Measurements from ENCODE around the gene SPTSSA.
"Not testable (repeated sequence)": the region's sequence is repeated elsewhere in the genome, so short reads cannot be mapped to it uniquely, and the experiment has no call there.

The SPTSSA gene

GRCh38 chr14:34462132-34462893 is at the start of gene SPTSSA:
TSS of gene SPTSSA (minus strand) at chr14:34462240. CDS start at chr14:34462207, 33 bp downstream.
- H3K27ac ChIP-seq (ENCODE audit: low read depth, low read length): peak within 1 kb of the TSS; percentile 37; the same call in 1 of the 2 replicates
- H2AFZ ChIP-seq (ENCODE audit: low read depth, low read length, severe bottlenecking): peak within 1 kb of the TSS; percentile 93
- no peaks in the 10 kb centered on the region for H3K9me2 ChIP-seq (replicated peaks; ENCODE audit: insufficient read depth, low read length)
- peaks cover 13% of the 10 kb centered on the region for H4K20me1 ChIP-seq (ENCODE audit: low read depth, low read length)
- peak within 1 kb of the TSS; percentile 70 for H3K9ac ChIP-seq (ENCODE audit: low read length)
- H3K4me2 ChIP-seq (ENCODE audit: low read depth, low read length, poor library complexity, severe bottlenecking): peak within 1 kb of the TSS; percentile 71
- no peaks in the 10 kb centered on the region for H3K36me3 ChIP-seq (ENCODE audit: low read length)
- TF ChIP-seq CTCF (IDR thresholded peaks at IDR 0.05; ENCODE audit: insufficient read depth, low read length, poor library complexity, severe bottlenecking): no peak
- TF ChIP-seq EZH2phosphoT487 (conservative IDR thresholded peaks at IDR 0.05; ENCODE audit: low read length): no peak
- H3K27me3 ChIP-seq (ENCODE audit: low read length): no peaks in the 10 kb centered on the region
- peaks cover 40% of the 10 kb centered on the region for H3K79me2 ChIP-seq (ENCODE audit: insufficient read depth, low read length)
- peak within 1 kb of the TSS; percentile 85 for H3K4me3 ChIP-seq (ENCODE audit: insufficient read depth, low read length, poor library complexity, severe bottlenecking)
- H3F3A ChIP-seq (ENCODE audit: insufficient read depth): peaks cover 5% of the 10 kb centered on the region; the same call in 1 of the 2 replicates
- no peaks in the 10 kb centered on the region for H3K9me3 ChIP-seq (ENCODE audit: insufficient read depth, low read length)

- Histone ChIP-seq H3K27ac (ENCODE audit: low read depth, low read length) (no peak overlapping the region), H3K4me2 (ENCODE audit: low read depth, low read length, poor library complexity, severe bottlenecking) (no peak overlapping the region)
- no peak for TF ChIP-seq EZH2phosphoT487 (conservative IDR thresholded peaks at IDR 0.05; ENCODE audit: low read length)
- no peak for TF ChIP-seq CTCF (IDR thresholded peaks at IDR 0.05; ENCODE audit: insufficient read depth, low read length, poor library complexity, severe bottlenecking)
Observed at GRCh38 chr14:34507884-34508283, 45.8 kb upstream of the SPTSSA start.

GRCh38 chr14:34507459-34507858 is 45.4 kb upstream of the SPTSSA start:
- no peaks in the 10 kb centered on the region for H3K9me2 ChIP-seq (replicated peaks; ENCODE audit: insufficient read depth, low read length)
- no peak overlapping the region for H3K27ac ChIP-seq (ENCODE audit: low read depth, low read length)
- H2AFZ ChIP-seq (ENCODE audit: low read depth, low read length, severe bottlenecking): no peak overlapping the region
- no peaks in the 10 kb centered on the region for H3K36me3 ChIP-seq (ENCODE audit: low read length)
- H3K9me3 ChIP-seq (ENCODE audit: insufficient read depth, low read length): no peaks in the 10 kb centered on the region
- no peak overlapping the region for H3K4me3 ChIP-seq (ENCODE audit: insufficient read depth, low read length, poor library complexity, severe bottlenecking)
- TF ChIP-seq CTCF (IDR thresholded peaks at IDR 0.05; ENCODE audit: insufficient read depth, low read length, poor library complexity, severe bottlenecking): no peak
- H3K4me2 ChIP-seq (ENCODE audit: low read depth, low read length, poor library complexity, severe bottlenecking): no peak overlapping the region
- no peak overlapping the region for H3K9ac ChIP-seq (ENCODE audit: low read length)
- no peaks in the 10 kb centered on the region for H4K20me1 ChIP-seq (ENCODE audit: low read depth, low read length)
- H3K79me2 ChIP-seq (ENCODE audit: insufficient read depth, low read length): no peaks in the 10 kb centered on the region
- no peaks in the 10 kb centered on the region for H3F3A ChIP-seq (ENCODE audit: insufficient read depth)
- H3K27me3 ChIP-seq (ENCODE audit: low read length): no peaks in the 10 kb centered on the region

More at GRCh38 chr14:34507884-34508283, 45.8 kb upstream of the SPTSSA start:
- Histone ChIP-seq H3K79me2 (ENCODE audit: insufficient read depth, low read length) (no peaks in the 10 kb centered on the region), H3K9me2 (replicated peaks; ENCODE audit: insufficient read depth, low read length) (no peaks in the 10 kb centered on the region), H4K20me1 (ENCODE audit: low read depth, low read length) (no peaks in the 10 kb centered on the region), H2AFZ (ENCODE audit: low read depth, low read length, severe bottlenecking) (no peak overlapping the region), H3K27me3 (ENCODE audit: low read length) (no peaks in the 10 kb centered on the region), H3K9ac (ENCODE audit: low read length) (no peak overlapping the region), H3K4me3 (ENCODE audit: insufficient read depth, low read length, poor library complexity, severe bottlenecking) (no peak overlapping the region), H3K36me3 (ENCODE audit: low read length) (no peaks in the 10 kb centered on the region), H3F3A (ENCODE audit: insufficient read depth) (no peaks in the 10 kb centered on the region), H3K9me3 (ENCODE audit: insufficient read depth, low read length) (no peaks in the 10 kb centered on the region)

GRCh38 chr14:34505124-34505491 is 43.1 kb upstream of the SPTSSA start:
- not testable (repeated sequence) for H3K4me2 ChIP-seq (ENCODE audit: low read depth, low read length, poor library complexity, severe bottlenecking); H3K27ac ChIP-seq (ENCODE audit: low read depth, low read length); H3K27me3 ChIP-seq (ENCODE audit: low read length); H3K9me3 ChIP-seq (ENCODE audit: insufficient read depth, low read length); H3K79me2 ChIP-seq (ENCODE audit: insufficient read depth, low read length); H2AFZ ChIP-seq (ENCODE audit: low read depth, low read length, severe bottlenecking); H4K20me1 ChIP-seq (ENCODE audit: low read depth, low read length); H3K9me2 ChIP-seq (replicated peaks; ENCODE audit: insufficient read depth, low read length); H3K36me3 ChIP-seq (ENCODE audit: low read length); H3K9ac ChIP-seq (ENCODE audit: low read length); H3F3A ChIP-seq (ENCODE audit: insufficient read depth); H3K4me3 ChIP-seq (ENCODE audit: insufficient read depth, low read length, poor library complexity, severe bottlenecking)

GRCh38 chr14:34504027-34504426 is 42.0 kb upstream of the SPTSSA start:
- H3K9ac ChIP-seq (ENCODE audit: low read length); H3K79me2 ChIP-seq (ENCODE audit: insufficient read depth, low read length); H3K27me3 ChIP-seq (ENCODE audit: low read length); H3K27ac ChIP-seq (ENCODE audit: low read depth, low read length); H3K9me3 ChIP-seq (ENCODE audit: insufficient read depth, low read length); H3K4me3 ChIP-seq (ENCODE audit: insufficient read depth, low read length, poor library complexity, severe bottlenecking); H3K9me2 ChIP-seq (replicated peaks; ENCODE audit: insufficient read depth, low read length); H3F3A ChIP-seq (ENCODE audit: insufficient read depth); H2AFZ ChIP-seq (ENCODE audit: low read depth, low read length, severe bottlenecking); H4K20me1 ChIP-seq (ENCODE audit: low read depth, low read length); H3K36me3 ChIP-seq (ENCODE audit: low read length); H3K4me2 ChIP-seq (ENCODE audit: low read depth, low read length, poor library complexity, severe bottlenecking): not testable (repeated sequence)
